Brain pericyte (primary cell): ENCODE measurements around the gene EXOSC2.

Experiments
- DNase-seq: peaks from one replicate; pipeline ENCODE4 v3.0.0-alpha.2; 2012; ENCODE audit warnings: low read depth, low spot score

The EXOSC2 gene

DNA sequence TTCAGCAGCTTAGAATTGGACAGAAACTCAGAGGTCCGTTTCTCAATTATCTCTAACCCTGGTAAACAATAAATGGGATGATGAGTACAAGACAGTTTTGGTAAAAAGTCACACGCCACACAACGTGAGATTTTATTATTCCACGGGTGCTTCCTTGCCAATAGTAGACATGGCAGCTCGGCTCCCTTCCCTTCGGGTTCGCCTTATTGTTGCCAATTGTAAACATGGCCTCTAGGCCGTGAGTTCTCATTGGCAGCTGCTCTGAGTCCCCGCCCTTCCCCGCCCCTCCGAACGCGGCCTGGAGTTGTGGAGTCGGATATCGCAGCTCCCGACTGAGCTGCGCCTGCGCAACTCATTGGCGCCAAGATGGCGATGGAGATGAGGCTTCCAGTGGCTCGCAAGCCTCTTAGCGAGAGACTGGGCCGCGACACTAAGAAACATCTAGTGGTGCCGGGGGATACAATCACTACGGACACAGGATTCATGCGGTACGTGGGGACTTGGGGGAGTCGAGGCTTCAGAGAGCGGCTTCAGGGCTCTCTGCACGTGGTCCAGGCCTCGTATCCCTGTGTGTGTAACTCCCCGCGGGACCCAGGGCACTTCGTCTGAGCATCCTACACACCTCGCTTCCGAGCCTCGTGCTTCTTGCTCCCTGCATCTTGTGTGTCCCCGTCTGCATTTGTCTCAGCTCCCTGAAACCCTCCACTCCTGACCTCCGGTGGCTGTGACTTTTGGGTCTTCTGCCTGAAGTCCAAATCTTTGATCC is at the start of gene EXOSC2:
EXOSC2 (plus strand) TSS at position 355 of the 766 bp plus-strand sequence; CDS start at position 367, 12 bp downstream.
- DNase-seq, result peak; percentile 89

DNA sequence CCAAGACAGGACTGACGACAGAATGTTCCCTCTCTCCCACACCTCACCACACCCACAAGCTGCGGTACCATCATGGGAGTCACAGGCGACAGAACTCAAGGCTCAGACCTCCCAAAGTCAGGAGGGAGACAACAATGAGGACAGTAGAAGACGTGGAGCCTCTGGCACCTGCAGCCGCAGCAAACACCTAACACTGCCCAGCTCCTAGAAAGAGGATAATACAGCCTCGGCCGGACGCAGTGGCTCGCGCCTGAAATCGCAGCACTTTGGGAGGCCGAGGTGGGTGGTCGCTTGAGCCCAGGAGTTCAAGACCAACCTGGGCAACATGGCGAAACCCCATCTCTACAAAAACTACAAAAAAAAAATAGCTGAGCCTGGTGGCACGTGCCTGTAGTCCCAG is 42.4 kb upstream of the EXOSC2 start:
- DNase-seq, result no peak

DNA sequence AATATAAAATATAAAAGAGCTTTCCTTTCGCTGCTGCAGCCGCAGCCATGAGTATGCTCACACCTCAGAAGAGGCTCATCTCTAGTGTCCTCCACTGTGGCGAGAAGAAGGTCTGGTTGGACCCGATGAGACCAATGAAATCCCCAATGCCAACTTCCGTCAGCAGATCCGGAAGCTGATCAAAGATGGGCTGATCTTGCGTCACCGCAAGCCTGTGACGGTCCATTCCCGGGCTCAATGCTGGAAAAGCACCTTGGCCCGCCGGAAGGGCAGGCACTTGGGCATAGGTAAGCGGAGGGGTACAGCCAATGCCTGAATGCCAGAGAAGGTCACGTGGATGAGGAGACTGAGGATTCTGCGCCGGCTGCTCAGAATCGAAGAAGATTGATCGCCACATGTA is 41.8 kb upstream of the EXOSC2 start:
- no peak for DNase-seq

DNA sequence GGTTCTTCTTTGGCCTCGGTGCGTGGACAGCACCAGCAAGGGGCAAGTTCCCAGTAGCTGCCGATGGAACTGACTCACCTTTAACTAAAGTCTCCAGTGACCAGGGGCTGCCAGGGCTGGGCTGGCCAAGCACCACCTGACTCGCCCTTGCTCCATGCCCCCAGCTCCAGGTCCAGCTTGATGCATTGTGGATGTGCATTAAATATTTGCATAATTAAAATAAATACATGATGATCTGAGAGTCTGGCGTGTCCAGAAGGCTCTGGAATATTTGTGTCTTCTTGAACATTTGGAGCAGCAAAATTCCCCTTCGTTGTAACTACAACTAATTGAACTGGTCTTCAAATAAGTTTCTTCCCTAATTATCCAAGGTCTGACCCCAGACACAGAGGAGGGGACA is 38.7 kb upstream of the EXOSC2 start:
- no peak for DNase-seq

DNA sequence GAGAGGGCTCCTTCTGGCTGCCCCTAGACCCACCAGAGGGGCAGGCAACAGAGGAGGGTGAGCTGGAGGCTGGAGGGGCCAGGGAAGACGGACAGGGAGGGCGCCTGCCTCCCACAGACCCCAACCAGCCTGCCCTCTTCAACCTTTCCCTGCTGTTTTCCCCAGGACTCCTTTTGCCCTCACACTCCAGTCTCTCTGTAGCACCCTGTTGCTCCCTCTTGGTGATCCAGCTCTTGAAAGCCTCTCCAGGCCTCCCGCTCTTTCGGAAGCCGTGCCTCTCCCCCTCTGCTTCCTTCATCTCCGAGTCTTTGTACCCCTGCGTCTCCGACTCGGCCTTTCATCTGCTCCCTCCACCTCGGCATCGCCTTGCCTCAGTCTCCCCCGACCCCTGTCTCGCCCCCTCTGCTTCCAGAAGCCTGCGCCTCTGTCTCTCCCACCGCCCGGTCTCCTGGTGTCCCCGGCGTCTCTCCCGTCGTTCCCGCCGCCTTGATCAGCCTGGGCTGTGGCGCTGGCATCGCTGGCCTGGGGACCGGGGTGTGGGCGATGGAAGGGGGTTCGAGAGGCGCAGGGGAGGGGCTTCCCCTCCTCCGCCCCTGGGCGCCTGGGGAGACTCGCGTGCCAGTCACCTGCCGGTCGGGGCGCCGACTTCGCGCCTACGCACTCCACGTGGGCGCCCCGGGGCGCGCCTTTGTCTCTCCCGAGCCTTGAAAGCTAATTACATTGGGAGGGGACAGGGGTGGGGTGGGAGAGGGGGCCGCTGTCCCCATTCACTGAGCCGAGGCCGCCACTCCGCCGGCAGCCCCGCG is 34.5 kb upstream of the EXOSC2 start:
- DNase-seq, result no peak

DNA sequence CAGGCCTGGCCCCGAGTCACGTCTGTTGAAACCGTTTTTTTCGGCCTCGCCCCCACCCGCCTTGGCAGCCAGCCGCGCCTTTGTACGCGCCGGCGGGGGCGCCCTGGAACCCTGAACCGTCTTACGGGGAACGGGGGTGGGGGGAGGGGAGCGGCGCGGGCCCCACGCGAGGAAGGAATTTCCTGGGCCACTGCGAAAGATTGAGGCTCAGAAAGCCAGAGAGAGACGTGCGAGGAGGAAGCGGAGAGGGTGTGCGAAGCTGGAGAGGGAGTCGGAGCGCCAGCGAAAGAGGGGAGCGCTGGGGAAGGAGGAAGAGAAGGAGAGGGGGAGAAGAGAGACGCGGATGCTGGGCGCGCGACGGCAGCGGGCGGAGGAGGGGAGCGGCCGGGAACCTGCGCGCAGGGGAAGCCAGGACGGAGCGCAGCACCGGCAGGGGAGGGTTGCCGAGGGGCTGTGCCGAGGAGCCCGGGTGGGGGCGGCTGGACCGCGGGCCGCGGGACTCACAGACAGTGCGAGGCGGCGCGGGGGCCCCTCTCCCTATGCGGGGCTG is 33.8 kb upstream of the EXOSC2 start:
- no peak for DNase-seq

DNA sequence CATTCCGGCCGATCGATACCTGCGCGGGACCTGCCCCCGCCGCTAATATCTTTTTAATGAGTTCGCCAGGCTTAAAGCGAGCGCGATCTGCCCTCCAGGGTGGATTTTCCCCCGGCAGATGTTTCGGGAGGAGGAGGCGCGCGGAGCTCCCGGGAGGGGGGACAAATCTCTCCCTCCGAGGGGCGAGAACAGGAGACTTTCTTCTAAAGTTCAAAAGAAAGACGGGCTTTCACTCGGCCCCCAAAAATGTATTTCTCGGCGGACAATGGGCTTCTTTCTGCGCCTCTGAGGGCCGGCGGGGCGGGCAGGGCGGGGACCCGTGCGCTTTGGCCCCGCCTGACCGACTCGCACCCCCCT is 33.3 kb upstream of the EXOSC2 start:
- no peak for DNase-seq

GRCh38 chr9:130660683-130661450 is 32.7 kb upstream of the EXOSC2 start:
- no peak for DNase-seq

DNA sequence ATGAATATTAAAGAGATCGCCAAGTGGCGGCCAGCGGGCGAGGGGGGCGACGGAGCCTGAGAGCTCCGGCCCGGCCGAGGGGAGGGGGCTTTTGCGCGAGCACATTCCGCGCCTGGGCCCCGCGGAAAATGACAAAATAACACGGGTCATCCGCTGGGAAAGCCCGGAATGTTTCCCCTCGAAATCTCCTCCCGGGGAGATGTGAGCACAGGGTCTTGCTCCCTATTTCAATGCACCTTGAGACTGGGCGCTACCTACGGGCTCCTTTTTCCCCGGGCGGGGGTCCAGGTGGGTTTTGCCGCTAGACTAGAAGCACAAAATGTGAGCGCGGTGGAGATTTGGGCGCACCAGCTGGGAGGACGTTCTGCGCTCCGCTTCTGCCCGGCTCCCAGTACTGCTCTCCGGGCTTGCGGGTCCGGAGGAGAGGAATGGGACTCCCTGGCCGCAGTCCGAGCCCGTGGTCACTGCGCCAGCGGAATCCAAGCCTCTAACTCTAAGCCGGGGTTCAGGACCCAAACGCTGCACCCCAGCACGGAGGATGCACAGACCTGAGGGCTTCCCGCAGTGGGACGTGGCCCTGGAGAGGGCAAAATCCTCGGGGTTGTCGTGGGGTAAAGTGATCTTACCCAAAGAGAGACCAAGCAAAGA is 32.0 kb upstream of the EXOSC2 start:
- DNase-seq, result no peak

GRCh38 chr9:130662099-130662969 is 31.2 kb upstream of the EXOSC2 start:
- no peak for DNase-seq

GRCh38 chr9:130662970-130663257 is 30.7 kb upstream of the EXOSC2 start:
- DNase-seq, result no peak

DNA sequence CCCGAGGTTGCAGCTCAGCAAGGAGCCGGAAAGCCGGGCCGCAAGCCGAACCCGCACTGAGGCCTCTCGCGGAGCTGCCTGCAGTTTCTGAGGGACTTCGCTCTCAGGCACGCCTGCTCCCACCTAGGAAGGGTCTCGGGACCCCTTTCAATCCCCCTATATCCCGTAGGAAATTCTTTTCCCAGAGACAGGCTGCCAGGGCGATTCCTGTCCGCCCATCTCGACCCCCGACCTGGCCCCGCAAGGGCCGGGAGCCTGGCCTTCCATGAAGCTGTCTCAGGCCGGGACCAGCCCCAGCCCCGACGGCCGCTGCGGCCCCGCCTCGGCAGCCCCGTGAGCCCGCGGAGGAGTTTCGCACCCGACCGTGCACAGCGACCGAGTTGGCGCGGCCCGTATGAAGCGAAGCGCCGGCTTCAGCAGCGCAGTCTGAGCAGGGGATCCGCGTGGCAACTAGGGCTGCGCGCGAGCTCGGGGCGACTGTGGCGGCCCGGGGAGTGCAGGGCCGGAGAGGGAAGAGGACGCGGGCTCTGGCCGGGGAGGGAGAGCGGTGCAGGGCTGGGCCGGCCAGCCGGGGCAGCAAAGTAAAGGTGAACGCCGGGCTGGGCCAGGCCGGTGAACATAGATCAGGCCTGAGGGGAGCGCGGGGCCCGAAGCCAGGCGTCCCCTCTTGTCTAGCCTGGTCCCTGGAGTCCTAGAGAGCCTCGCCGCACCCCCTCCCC is 30.2 kb upstream of the EXOSC2 start:
- no peak for DNase-seq

DNA sequence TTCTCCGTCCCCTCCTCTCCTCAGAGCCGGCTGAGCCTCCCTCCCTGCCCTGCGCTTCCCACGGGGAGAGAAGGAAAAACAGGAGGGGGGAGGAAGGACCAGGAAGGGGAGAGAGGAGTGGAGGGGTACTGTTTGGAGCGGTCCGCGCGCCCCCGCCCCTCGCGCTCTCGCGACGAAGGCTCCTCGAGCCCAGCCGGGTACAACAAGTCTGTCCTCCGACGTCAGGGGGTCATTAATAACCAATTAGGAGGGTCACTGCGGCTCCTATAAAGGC is 29.7 kb upstream of the EXOSC2 start:
- DNase-seq, result no peak

DNA sequence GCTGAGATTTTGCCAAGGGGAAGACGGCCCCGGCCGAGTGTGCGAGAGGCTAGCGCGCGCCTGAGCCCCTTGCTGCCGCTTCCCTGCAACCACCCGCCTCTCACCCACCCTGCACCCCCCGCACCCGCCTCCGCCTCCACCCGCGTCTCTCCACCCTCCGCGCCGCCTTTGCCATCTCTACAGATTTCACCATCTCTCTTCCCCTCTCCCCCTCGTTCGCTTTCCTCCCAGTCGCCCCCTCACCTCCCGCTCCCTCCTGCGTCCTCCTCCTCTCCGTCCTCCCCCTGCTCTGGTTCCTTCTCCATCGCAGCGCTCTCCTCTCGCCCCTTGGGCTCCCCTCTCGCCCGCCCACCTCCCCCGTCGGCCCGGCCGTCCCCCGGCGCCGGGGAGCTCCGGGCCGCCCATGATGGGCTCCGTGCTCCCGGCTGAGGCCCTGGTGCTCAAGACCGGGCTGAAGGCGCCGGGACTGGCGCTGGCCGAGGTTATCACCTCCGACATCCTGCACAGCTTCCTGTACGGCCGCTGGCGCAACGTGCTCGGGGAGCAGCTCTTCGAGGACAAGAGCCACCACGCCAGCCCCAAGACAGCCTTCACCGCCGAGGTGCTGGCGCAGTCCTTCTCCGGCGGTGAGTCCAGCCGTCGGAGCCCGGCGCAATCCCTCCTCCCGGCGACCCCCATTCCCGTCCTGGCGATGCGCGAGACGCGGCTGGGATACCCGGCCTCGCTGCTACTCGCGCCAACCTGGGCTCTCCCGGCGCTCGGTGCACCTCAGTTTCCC is 29.1 kb upstream of the EXOSC2 start, which contains the start of gene PRDM12:
PRDM12 (plus strand) TSS at position 344 of the 778 bp plus-strand sequence; CDS start at position 404, 60 bp downstream.
- no peak for DNase-seq

DNA sequence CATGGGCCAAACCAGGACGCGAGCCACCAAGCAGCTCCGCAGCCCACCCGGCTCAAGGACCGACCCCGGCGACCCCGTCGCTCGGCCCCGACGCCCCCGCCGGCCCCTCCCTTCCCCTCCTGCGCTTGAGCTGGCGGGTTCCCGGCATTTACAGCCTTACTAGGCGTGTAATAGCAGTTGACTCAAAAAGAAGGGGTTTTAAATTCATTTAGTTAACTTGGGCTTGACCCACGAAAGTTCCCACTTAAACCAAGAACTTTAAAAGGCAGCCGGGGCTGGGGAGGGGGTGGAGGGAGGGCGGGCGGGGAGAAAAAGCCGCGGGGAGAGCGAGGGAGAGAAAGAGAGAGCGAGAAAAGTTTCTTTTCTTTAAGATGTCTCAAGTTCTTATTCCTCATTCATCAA is 28.6 kb upstream of the EXOSC2 start:
- DNase-seq, result no peak

DNA sequence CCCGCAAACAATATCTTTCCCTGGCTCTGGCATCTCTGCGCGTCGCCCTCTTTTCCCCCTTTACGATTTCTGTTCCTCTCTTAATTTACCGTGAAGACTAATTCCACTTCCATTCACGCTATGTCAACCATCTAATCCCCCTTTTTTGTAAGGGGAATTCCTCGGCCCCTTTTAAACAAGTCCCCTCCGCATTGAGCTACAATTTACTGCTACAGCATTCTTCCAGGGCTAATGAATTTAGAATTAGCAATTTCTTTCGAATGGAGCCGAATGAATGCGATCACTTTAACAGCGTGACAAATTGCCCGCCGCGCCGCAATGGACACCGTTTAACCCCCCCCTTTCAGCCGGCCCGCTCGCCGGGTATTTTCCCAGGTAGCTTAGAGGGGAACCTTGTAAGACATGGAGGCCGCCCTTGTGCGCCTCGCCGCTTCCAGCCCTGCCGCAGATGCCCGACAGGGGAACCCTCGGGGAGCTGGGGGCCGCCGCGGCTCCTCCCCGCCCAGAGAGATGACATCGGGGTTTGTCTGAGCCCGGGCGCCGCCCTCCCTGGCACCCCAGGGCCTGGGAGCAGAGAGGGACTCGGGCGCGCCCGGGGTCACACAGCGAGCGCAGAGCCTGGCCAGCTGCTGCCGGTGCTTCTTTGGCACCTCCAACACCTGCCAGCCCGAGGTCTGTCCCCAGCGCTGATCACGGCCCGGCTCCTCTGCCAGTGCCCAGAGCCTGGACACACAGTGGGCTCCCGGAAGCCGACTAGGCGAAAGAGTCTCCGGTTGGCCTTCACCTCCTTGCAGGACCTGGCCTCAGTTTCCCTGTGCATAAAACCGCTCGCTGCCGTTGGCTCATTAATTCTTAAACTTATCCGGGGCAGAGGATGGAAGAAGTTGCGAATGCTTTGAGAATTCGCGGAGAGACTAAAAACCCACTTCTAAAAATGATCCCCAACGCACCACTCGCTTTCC is 27.9 kb upstream of the EXOSC2 start:
- no peak for DNase-seq

DNA sequence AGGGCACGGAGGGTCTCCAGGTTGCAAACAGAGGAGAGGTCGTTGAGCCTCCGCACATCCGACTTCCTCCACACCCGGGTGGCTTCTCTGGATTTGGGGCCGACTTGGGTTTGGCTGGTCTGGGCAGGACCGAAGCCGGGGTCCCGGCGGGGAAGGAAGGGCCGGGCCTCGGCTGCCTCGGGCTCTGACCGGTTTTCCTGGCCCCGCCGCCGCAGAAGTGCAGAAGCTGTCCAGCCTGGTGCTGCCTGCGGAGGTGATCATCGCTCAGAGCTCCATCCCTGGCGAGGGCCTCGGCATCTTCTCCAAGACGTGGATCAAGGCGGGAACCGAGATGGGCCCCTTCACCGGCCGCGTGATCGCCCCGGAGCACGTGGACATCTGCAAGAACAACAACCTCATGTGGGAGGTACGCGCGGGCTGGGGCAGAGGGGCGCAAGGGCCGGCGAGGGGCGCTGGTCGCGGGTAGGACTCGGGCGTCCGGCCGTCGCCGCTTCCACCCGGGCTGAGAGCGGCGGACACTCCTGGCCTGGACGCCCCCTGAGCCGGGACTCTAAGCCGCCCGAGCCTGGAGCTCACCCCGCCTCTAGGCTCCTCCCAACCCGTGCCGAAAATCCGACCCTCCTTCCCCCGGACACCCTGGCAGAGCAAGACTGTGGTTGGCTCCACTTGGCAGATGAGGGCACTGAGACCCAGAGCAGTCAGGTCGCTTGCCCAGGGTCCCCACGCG is 27.0 kb upstream of the EXOSC2 start:
- no peak for DNase-seq

DNA sequence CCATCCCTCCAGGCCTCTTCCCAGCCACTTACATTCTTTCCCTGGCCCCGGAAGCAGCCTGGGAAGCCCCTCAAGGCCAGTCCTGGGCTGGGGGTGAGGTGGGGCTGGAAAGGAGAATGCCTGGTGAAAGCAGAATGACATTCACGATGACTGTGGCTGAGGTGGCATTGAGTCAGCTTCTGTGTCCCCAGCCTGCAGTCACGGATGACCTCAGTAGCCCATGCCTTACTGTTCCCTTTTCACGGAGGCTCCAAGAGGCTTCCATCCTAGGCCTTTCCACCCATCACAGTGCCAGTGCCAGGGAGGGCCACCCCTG is 26.5 kb upstream of the EXOSC2 start:
- no peak for DNase-seq
